ENCODE data around the gene PIEZO1.
"Not testable (repeated sequence)": the region's sequence is repeated elsewhere in the genome, so short reads cannot be mapped to it uniquely, and the experiment has no call there.

The PIEZO1 gene

GRCh38 chr16:88803264-88803987 lies 18.4 kb upstream of the PIEZO1 start, which contains the start of gene CDT1:
Gene CDT1, plus strand, starts transcription at chr16:88803789. Its CDS starts 43 bp downstream, at chr16:88803832.
- peak in 1 of 2 experiments; percentile 72 for DNase-seq

- DNase-seq = no peak
These were observed 15.2 kb upstream of the PIEZO1 start for GRCh38 chr16:88800277-88800592.

- DNase-seq = no peak
These were observed 14.7 kb upstream of the PIEZO1 start for GRCh38 chr16:88799569-88800276.

- DNase-seq = no peak
These were observed 13.9 kb upstream of the PIEZO1 start for GRCh38 chr16:88798772-88799455.

GRCh38 chr16:88798073-88798472 lies 13.1 kb upstream of the PIEZO1 start:
- DNase-seq = no peak

GRCh38 chr16:88796278-88796677 lies 11.3 kb upstream of the PIEZO1 start:
- DNase-seq = no peak

- DNase-seq = no peak
These were observed 8.4 kb upstream of the PIEZO1 start for GRCh38 chr16:88793251-88793954.

- DNase-seq = no peak
These were observed 7.7 kb upstream of the PIEZO1 start for GRCh38 chr16:88792668-88793250.

GRCh38 chr16:88792078-88792550 lies 7.1 kb upstream of the PIEZO1 start:
- DNase-seq = no peak

GRCh38 chr16:88790312-88791211 lies 5.5 kb upstream of the PIEZO1 start:
- DNase-seq = peak in 1 of 2 experiments; percentile 57

- no peak for DNase-seq
These were observed 4.6 kb upstream of the PIEZO1 start for GRCh38 chr16:88789594-88789993.

GRCh38 chr16:88788749-88789148 lies 3.7 kb upstream of the PIEZO1 start:
- not testable (repeated sequence) for DNase-seq

GRCh38 chr16:88787579-88788314 lies 2.7 kb upstream of the PIEZO1 start:
- DNase-seq = no peak

GRCh38 chr16:88784856-88785105 lies 239 bp downstream of the PIEZO1 start:
- no peak for DNase-seq

GRCh38 chr16:88784074-88784855 lies 755 bp downstream of the PIEZO1 start:
- DNase-seq = peak in 1 of 2 experiments; percentile 48

- peak in 1 of 2 experiments; percentile 34 for DNase-seq
These were observed 1.5 kb downstream of the PIEZO1 start for GRCh38 chr16:88783391-88784073.

GRCh38 chr16:88782454-88783390 lies 2.3 kb downstream of the PIEZO1 start:
- DNase-seq = no peak

All from NCI-H526 (cell line).